Pancreas (tissue), 10 donors: ENCODE measurements around the gene CILP. TPM values are rescaled to one million over a fixed set of nuclear protein-coding genes. Genes with fewer than 3 reads are reported as not detected.

ENCODE experiments used
- ATAC-seq, 4 donors: fragments of 200-7000 bp; cut with Tn5 transposase; one replicate each; pipeline versions ENCODE4 v1.8.0 to v1.9.1; 2020; ENCODE audit warnings: mild to moderate bottlenecking in 4 of 4, moderate library complexity in 4 of 4
- DNase-seq, 6 donors: peaks; one replicate each; pipeline ENCODE4 v3.0.0-alpha.2; 2020
- FAIRE-seq: peaks from 2 replicates; lab custom pipeline; 2012; peaks lifted over from hg19 to GRCh38; lab: Jason Lieb, UNC
- H3K27ac ChIP-seq, 4 donors: fragments of 200-600 bp; sonication (generic); 1 replicate in 3 of 4; 2 replicates in 1 of 4; pipeline versions ENCODE4 v1.5.0 to v1.8.0; 2020
- H3K27me3 ChIP-seq, 4 donors: fragments of 200-600 bp; one replicate each; pipeline ENCODE4 v1.8.0; 2021
- H3K36me3 ChIP-seq, 3 donors: fragments of 200-600 bp; sonication (generic) in 1 of 3; one replicate each; pipeline versions ENCODE4 v1.5.0 to v1.8.0; 2020 to 2021
- H3K4me1 ChIP-seq, 3 donors: fragments of 200-600 bp; one replicate each; pipeline ENCODE4 v1.8.0; 2021
- H3K4me3 ChIP-seq, 4 donors: fragments of 200-600 bp; sonication (generic) in 2 of 4; one replicate each; pipeline versions ENCODE4 v1.5.0 to v1.8.0; 2020 to 2021
- H3K9me3 ChIP-seq, 4 donors: fragments of 200-600 bp; one replicate each; pipeline ENCODE4 v1.8.0; 2021
- WGBS, 2 donors: extraction: QIAGEN DNeasy Blood & Tissue Kit; methylation state at CpG; one replicate each; pipeline ENCODE4 v1.1.7; 2013; 5-methylcytosine and 5-hydroxymethylcytosine counted together
- intact Hi-C, 3 donors: fragments of 100-400 bp; cut with DNase I; formaldehyde crosslinking; loops; one replicate each; pipeline versions ENCODE4 v1.11.1 to v1.14.2; 2022
- polyA plus RNA-seq, 2 donors: library from polyadenylated mRNA; stranded (reverse); fragments of 200-250 nt; gene quantifications; one replicate each; pipeline ENCODE4 v1.2.3, GENCODE V29; 2013
- total RNA-seq, 6 donors: library from RNA; stranded (reverse); fragmentation: NEBNext Ultra II Directional in 4 of 6; extraction: Animal tissue kit (Norgen Biotek cat#: 25700) in 4 of 6; gene quantifications; one replicate each; pipeline versions ENCODE4 v1.2.1 to v1.2.4, GENCODE V29; 2021 to 2023
- TF ChIP-seq, protein P1 (sequence below), 4 donors: fragments of 200-600 bp; sonication (generic) in 3 of 4; IDR thresholded peaks; one replicate each; pipeline versions ENCODE4 v1.5.0 to v1.8.0; 2021; ENCODE audit warnings: antibody characterized with exemption in 4 of 4
- donor health status: healthy with polysubstance abuse.
- donor health status: DM: no; HTN: no; CAD: no; lungs with moderate emphysema.
- donor health status: DM: no; HTN: no; CAD: no.
- donor health status: control.
- donor health status: control.
- donor health status: Bipolar disorder and iron deficiency.
- donor health status: DM: yes; HTN: yes; CAD: no.
- donor health status: DM: no; HTN: no; CAD: no.
- donor health status: DM: no; HTN: no; CAD: no.
- donor health status: DM: yes; HTN: yes; CAD: no.

CILP gene
- total and polyA plus RNA-seq, 8 donors: 0.28 to 20.7 (median 1.1) TPM

DNA sequence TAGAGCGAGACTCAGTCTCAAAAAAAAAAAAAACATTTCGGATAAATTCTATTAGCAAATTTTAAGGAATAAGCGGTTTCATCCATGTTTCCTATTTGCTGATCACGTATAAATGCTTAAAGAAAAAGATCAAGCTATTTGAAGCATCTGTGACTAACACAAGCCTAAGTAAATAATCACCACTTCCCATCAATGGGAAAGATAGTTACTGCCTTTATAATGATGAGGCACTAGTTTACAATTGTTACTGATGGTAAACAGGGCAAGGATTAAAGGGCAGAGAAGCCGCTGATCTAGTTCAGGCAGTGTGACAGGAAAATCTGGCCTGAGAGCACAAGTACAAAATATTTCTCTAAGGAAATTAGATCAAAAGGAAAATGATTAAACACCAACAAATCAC, 39.8 kb downstream of the CILP start:
- 94 to 95% methylated on average over 5 of the region's 5 CpGs for WGBS, 2 donors
- no peak for FAIRE-seq

DNA sequence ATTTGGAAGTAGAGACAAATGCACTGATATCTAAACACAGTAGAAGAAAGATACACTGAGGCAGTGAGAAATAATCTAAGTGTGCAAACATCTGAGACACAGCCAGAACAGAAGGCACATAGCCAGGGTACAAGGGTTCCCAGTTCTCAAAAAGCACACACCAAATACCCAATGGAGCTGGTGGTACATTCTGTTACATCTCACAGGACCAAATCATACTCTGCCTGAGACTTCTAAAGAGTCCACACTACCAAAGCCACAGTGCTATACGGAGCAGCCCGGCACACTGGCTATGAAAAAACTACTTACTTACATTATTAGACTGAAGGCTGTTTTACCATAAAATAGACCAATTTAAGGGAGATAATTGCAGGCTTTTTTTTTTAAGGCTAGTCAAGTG, 45.4 kb downstream of the CILP start:
- Histone ChIP-seq H3K27ac (no peak overlapping the region), H3K4me3 (no peak overlapping the region), H3K36me3 (peaks cover 4 to 41% (median 16%) of the 10 kb centered on the region in 3 donors), H3K27me3 (no peaks in the 10 kb centered on the region), H3K4me1 (peaks cover 0 to 6% (median 0%) of the 10 kb centered on the region in 3 donors), H3K9me3 (no peaks in the 10 kb centered on the region)
- intact Hi-C loops: no loop called here
- ATAC-seq (peak in 1 of 4 donors; percentile 36), DNase-seq (no peak), FAIRE-seq (no peak)
- TF ChIP-seq, protein P1, sequence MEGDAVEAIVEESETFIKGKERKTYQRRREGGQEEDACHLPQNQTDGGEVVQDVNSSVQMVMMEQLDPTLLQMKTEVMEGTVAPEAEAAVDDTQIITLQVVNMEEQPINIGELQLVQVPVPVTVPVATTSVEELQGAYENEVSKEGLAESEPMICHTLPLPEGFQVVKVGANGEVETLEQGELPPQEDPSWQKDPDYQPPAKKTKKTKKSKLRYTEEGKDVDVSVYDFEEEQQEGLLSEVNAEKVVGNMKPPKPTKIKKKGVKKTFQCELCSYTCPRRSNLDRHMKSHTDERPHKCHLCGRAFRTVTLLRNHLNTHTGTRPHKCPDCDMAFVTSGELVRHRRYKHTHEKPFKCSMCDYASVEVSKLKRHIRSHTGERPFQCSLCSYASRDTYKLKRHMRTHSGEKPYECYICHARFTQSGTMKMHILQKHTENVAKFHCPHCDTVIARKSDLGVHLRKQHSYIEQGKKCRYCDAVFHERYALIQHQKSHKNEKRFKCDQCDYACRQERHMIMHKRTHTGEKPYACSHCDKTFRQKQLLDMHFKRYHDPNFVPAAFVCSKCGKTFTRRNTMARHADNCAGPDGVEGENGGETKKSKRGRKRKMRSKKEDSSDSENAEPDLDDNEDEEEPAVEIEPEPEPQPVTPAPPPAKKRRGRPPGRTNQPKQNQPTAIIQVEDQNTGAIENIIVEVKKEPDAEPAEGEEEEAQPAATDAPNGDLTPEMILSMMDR (IDR thresholded peaks at IDR 0.05): no peak
- 88 to 89% methylated on average over 2 of the region's 2 CpGs for WGBS, 2 donors

More for the DNA sequence above, 39.8 kb downstream of the CILP start:
- no peak overlapping the region for H3K27ac ChIP-seq
- ATAC-seq (no peak), DNase-seq (no peak)
- no peaks in the 10 kb centered on the region for H3K27me3 ChIP-seq
- H3K9me3 ChIP-seq: no peaks in the 10 kb centered on the region
- TF ChIP-seq, protein P1 (IDR thresholded peaks at IDR 0.05): no peak
- peaks cover 0 to 30% (median 7%) of the 10 kb centered on the region in 3 donors for H3K36me3 ChIP-seq
- no peak overlapping the region for H3K4me3 ChIP-seq
- peaks cover 0 to under 1% (median 0%) of the 10 kb centered on the region in 3 donors for H3K4me1 ChIP-seq
- intact Hi-C loops: no loop called here

DNA sequence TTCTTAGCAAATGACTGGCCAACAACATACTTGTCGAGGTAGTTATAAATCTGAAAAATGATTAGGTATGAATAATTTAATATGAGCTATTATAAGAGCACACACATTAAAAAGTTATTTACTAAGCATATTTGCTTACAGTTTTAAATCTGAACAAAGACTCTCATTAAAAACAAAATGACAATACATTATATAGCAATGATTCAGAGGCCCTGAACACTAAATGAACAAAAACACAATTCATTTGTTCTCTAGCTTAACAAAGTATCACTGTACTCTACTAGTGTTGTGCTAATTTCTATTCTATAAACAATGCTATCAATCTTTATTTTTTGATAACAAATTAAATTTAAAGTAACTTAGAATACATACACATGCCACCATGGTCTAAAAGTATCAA, 47.1 kb downstream of the CILP start:
- H3K4me1 ChIP-seq: peaks cover 0 to 6% (median 0%) of the 10 kb centered on the region in 3 donors
- no peaks in the 10 kb centered on the region for H3K27me3 ChIP-seq
- H3K36me3 ChIP-seq: peaks cover 4 to 30% (median 12%) of the 10 kb centered on the region in 3 donors
- TF ChIP-seq, protein P1 (IDR thresholded peaks at IDR 0.05): no peak
- WGBS, 2 donors: 54 to 79% methylated on average over 1 of the region's 1 CpG
- no peak for ATAC-seq
- intact Hi-C loops: no loop called here
- no peak for DNase-seq
- no peaks in the 10 kb centered on the region for H3K9me3 ChIP-seq
- no peak overlapping the region for H3K4me3 ChIP-seq
- FAIRE-seq: no peak
- H3K27ac ChIP-seq: no peak overlapping the region

DNA sequence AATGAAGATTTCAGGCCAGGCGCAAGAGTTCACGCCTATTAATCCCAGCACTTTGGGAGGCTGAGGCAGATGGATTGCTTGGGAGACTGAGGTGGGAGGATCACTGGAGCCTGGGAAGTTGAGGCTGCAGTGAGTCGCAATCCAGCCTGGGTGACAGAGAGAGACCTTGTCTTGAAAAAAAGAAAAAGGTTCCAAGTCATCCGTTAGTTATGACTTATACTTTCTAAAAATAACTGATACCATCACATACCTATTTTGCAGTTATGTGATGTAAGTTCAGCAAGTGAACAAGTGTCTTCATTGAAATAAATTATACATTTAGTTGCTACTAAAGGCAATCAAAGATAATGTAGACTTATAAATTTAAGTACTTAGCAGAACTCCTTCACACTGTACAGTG, 48.2 kb downstream of the CILP start:
- WGBS, 2 donors: 87 to 88% methylated on average over 4 of the region's 4 CpGs
- no peak for DNase-seq
- Histone ChIP-seq H3K4me3 (no peak overlapping the region), H3K4me1 (peaks cover 0 to 6% (median 0%) of the 10 kb centered on the region in 3 donors), H3K27ac (no peak overlapping the region), H3K36me3 (peaks cover 4 to 33% (median 18%) of the 10 kb centered on the region in 3 donors), H3K27me3 (no peaks in the 10 kb centered on the region), H3K9me3 (no peaks in the 10 kb centered on the region)
- FAIRE-seq: no peak
- intact Hi-C loops: no loop called here
- ATAC-seq: no peak
- TF ChIP-seq, protein P1 (IDR thresholded peaks at IDR 0.05): no peak

DNA sequence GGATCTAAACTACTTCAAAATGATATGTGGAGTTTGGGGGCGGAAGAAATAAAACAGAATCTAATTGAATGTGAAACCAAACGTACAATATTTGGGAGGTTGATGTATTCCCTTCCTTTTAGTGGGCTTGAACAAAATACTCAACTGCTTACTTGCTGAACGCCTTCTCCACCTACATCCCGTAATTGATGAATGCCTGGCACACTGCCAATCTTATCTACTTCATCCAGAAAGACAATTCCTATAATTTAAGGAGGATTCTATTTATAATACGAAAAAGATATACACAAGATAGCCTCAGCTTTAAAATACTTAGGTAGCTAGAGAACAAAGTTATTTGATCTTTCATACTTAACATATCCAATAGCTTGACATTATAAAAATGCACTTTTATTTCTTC, 54.6 kb downstream of the CILP start:
- WGBS, 2 donors: 78 to 80% methylated on average over 5 of the region's 5 CpGs
- Histone ChIP-seq H3K27ac (no peak overlapping the region), H3K4me3 (no peak overlapping the region), H3K27me3 (no peaks in the 10 kb centered on the region), H3K4me1 (no peaks in the 10 kb centered on the region), H3K36me3 (peaks cover 3 to 69% (median 24%) of the 10 kb centered on the region in 3 donors), H3K9me3 (no peaks in the 10 kb centered on the region)
- no peak for ATAC-seq
- TF ChIP-seq, protein P1 (IDR thresholded peaks at IDR 0.05): no peak
- DNase-seq: no peak
- intact Hi-C loops: no loop called here
- FAIRE-seq: no peak
